GM12891 (cell line): Measurements from ENCODE around the gene CEP170B. TPM values are rescaled to one million over a fixed set of nuclear protein-coding genes. Genes with fewer than 3 reads are reported as not detected.

Experiments
- DNase-seq: peaks from one replicate; pipeline ENCODE4 v3.0.0; 2011; ENCODE audit warnings: low spot score; ENCODE audit not compliant: insufficient read length
- FAIRE-seq: peaks from 2 replicates; lab custom pipeline; 2011; peaks lifted over from hg19 to GRCh38; lab: Jason Lieb, UNC
- PAX5 ChIP-seq: IDR thresholded peaks from 2 replicates; pipeline ENCODE4 v1.6.1; 2011; ENCODE audit warnings: low read length, moderate library complexity, mild to moderate bottlenecking; ENCODE audit not compliant: insufficient read depth, severe bottlenecking
- POLR2A ChIP-seq: IDR thresholded peaks from 2 replicates; pipeline ENCODE4 v1.6.1; 2011; ENCODE audit warnings: low read depth, low read length, control low read depth
- POLR2AphosphoS5 ChIP-seq: IDR thresholded peaks from 2 replicates; pipeline ENCODE4 v1.6.1; 2011; ENCODE audit warnings: low read depth, low read length, control low read depth
- POU2F2 ChIP-seq: IDR thresholded peaks from 2 replicates; pipeline ENCODE4 v1.6.1; 2011; ENCODE audit warnings: low read depth, mild to moderate bottlenecking, control low read depth, low read length, moderate library complexity
- SPI1 ChIP-seq: IDR thresholded peaks from 2 replicates; pipeline ENCODE4 v1.6.1; 2011; ENCODE audit warnings: low read depth, low read length, control low read depth
- TAF1 ChIP-seq: IDR thresholded peaks from 2 replicates; pipeline ENCODE4 v1.6.1; 2011; ENCODE audit warnings: low read depth, low read length, control low read depth
- polyA plus RNA-seq: library from polyadenylated mRNA; unstranded; fragments of >200 nt; gene quantifications from one replicate; pipeline ENCODE4 v1.2.1, GENCODE V29; 2012; ENCODE audit warnings: low read depth, missing spikeins, inconsistent platforms; ENCODE audit not compliant: missing spikeins

Gene CEP170B
- 0.06 TPM for polyA plus RNA-seq

GRCh38 chr14:104865081-104865630 is at the start of gene CEP170B:
Gene CEP170B (plus strand): TSS chr14:104865268. CDS start chr14:104868451, 3,183 bp downstream.
- TF ChIP-seq POLR2A, result no peak
- peak; percentile 87 for DNase-seq
- FAIRE-seq, result no peak

GRCh38 chr14:104816616-104816884 is 48.5 kb upstream of the CEP170B start:
- no peak for TF ChIP-seq TAF1
- TF ChIP-seq POU2F2, result no peak
- no peak for TF ChIP-seq SPI1
- TF ChIP-seq POLR2AphosphoS5, result no peak
- TF ChIP-seq POLR2A, result no peak
- TF ChIP-seq PAX5, result no peak
- FAIRE-seq, result peak; percentile 56
- no peak for DNase-seq

GRCh38 chr14:104817930-104818713 is 46.9 kb upstream of the CEP170B start:
- no peak for FAIRE-seq
- TF ChIP-seq POLR2A (no peak), PAX5 (no peak), SPI1 (no peak), POU2F2 (no peak), POLR2AphosphoS5 (no peak), TAF1 (no peak)
- DNase-seq, result no peak

DNA sequence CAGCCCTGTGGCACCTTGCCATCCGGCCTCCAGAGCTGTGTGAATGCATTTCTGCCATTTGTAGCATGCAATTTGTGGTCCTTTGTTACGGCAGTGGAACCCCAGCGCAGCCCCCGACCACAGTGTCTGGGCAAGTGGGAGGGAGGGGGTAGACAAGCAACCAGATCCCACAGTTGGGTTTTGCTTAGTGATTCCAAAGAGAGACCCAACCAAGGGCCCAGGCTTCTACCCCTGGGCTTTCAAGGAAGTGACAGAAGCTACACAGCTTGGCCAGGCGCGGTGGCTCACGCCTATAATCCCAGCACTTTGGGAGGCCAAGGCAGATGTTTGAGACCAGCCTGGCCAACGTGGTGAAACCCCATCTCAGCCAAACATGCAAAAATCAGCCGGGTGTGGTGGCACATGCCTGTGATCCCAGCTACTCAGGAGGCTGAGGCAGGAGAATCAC is 46.3 kb upstream of the CEP170B start:
- FAIRE-seq, result no peak
- DNase-seq, result no peak
- TF ChIP-seq POU2F2 (no peak), SPI1 (no peak), PAX5 (no peak), POLR2AphosphoS5 (no peak), TAF1 (no peak), POLR2A (no peak)

GRCh38 chr14:104819361-104819781 is 45.7 kb upstream of the CEP170B start:
- TF ChIP-seq SPI1 (no peak), POLR2AphosphoS5 (no peak), POLR2A (no peak), PAX5 (no peak), POU2F2 (no peak), TAF1 (no peak)

GRCh38 chr14:104820669-104821228 is 44.3 kb upstream of the CEP170B start:
- FAIRE-seq, result no peak
- no peak for TF ChIP-seq PAX5
- TF ChIP-seq SPI1, result no peak
- no peak for TF ChIP-seq POLR2A
- no peak for TF ChIP-seq POU2F2
- no peak for TF ChIP-seq POLR2AphosphoS5
- TF ChIP-seq TAF1, result no peak
- no peak for DNase-seq

More at GRCh38 chr14:104819361-104819781, 45.7 kb upstream of the CEP170B start:
- FAIRE-seq (no peak), DNase-seq (no peak)

GRCh38 chr14:104821229-104821945 is 43.7 kb upstream of the CEP170B start:
- TF ChIP-seq PAX5 (no peak), TAF1 (no peak), POU2F2 (no peak), SPI1 (no peak), POLR2A (no peak), POLR2AphosphoS5 (no peak)
- FAIRE-seq (no peak), DNase-seq (no peak)

- no peak for FAIRE-seq
- no peak for DNase-seq
- TF ChIP-seq POLR2A, result no peak
- no peak for TF ChIP-seq POU2F2
- no peak for TF ChIP-seq SPI1
- TF ChIP-seq POLR2AphosphoS5, result no peak
- TF ChIP-seq PAX5, result no peak
- TF ChIP-seq TAF1, result no peak
Measured at GRCh38 chr14:104821971-104822608, 43.0 kb upstream of the CEP170B start.

GRCh38 chr14:104822821-104823615 is 42.0 kb upstream of the CEP170B start:
- no peak for FAIRE-seq
- no peak for TF ChIP-seq TAF1
- no peak for TF ChIP-seq PAX5
- TF ChIP-seq SPI1, result no peak
- TF ChIP-seq POLR2AphosphoS5, result no peak
- TF ChIP-seq POLR2A, result no peak
- no peak for TF ChIP-seq POU2F2
- no peak for DNase-seq
